GM12878 (cell line): ENCODE data around the gene C6orf15. TPM values are rescaled to one million over a fixed set of nuclear protein-coding genes. Genes with fewer than 3 reads are reported as not detected.

Experiments
- ATAC-seq: fragments of 200-7000 bp; cut with Tn5 transposase; 3 replicates; pipeline ENCODE4 v1.9.1; 2020; ENCODE audit warnings: mild to moderate bottlenecking, moderate library complexity
- BruUV-seq: library from RNA; stranded (reverse); fragments of 400-500 nt; replicated peaks from 2 replicates; lab custom pipeline; 2021; lab: Mats Ljungman, UMichigan
- CTCF ChIA-PET: fragments of 300-600 bp; sonication (Branson Sonifier 250); formaldehyde crosslinking; extraction: SDS; loops from one replicate; lab custom pipeline; 2021; ENCODE audit warnings: inconsistent platforms; lab: Yijun Ruan, JAX
- POLR2A ChIA-PET: fragments of 350-600 bp; formaldehyde crosslinking; extraction: SDS; loops from one replicate; lab custom pipeline; 2021; ENCODE audit warnings: inconsistent platforms; lab: Charles Lee
- RAD21 ChIA-PET: fragments of 300-600 bp; sonication (Branson Sonifier 250); formaldehyde crosslinking; loops from one replicate; lab custom pipeline; 2023; ENCODE audit warnings: antibody characterized with exemption; ENCODE audit not compliant: unreplicated experiment; lab: Charles Lee
- SMC1A ChIA-PET: fragments of 300-600 bp; sonication (Branson Sonifier 250); formaldehyde crosslinking; loops from one replicate; lab custom pipeline; 2023; ENCODE audit not compliant: unreplicated experiment, uncharacterized antibody; lab: Charles Lee
- DNase-seq: peaks from one replicate; pipeline ENCODE4 v3.0.0-alpha.2; 2011; ENCODE audit warnings: low read depth, low spot score
- FAIRE-seq: peaks from 3 replicates; lab custom pipeline; 2011; peaks lifted over from hg19 to GRCh38; lab: Jason Lieb, UNC
- H2AFZ ChIP-seq: 2 replicates; pipeline ENCODE4 v1.6.0; 2011; ENCODE audit warnings: low read depth, low read length, control low read depth; ENCODE audit not compliant: control insufficient read depth
- H3K27ac ChIP-seq: 2 replicates; pipeline ENCODE4 v1.5.1; 2011; ENCODE audit warnings: control low read depth; ENCODE audit not compliant: control insufficient read depth, insufficient read depth
- H3K27me3 ChIP-seq, 2 experiments: replicated peaks in 1 of 2; 2 replicates each; pipeline versions ENCODE4 v1.6.0 to v1.6.1; 2011; ENCODE audit warnings: low read length in 1 of 2; ENCODE audit not compliant: control insufficient read depth in 2 of 2, insufficient read depth in 2 of 2
- H3K36me3 ChIP-seq, 2 experiments: 2 replicates each; pipeline ENCODE4 v1.5.1; 2011; ENCODE audit warnings: low read length in 1 of 2; ENCODE audit not compliant: control insufficient read depth in 2 of 2, insufficient read depth in 2 of 2
- H3K4me1 ChIP-seq: 2 replicates; pipeline ENCODE4 v1.6.1; 2011; ENCODE audit warnings: mild to moderate bottlenecking, low read length, moderate library complexity, mixed read lengths; ENCODE audit not compliant: control insufficient read depth, insufficient read depth
- H3K4me2 ChIP-seq: 2 replicates; pipeline ENCODE4 v1.6.0; 2011; ENCODE audit warnings: control low read depth; ENCODE audit not compliant: control insufficient read depth, insufficient read depth
- H3K4me3 ChIP-seq: fragments of 200-600 bp; sonication (generic); 2 replicates; pipeline ENCODE4 v1.5.1; 2016
- H3K79me2 ChIP-seq: 2 replicates; pipeline ENCODE4 v1.6.0; 2011; ENCODE audit warnings: low read length; ENCODE audit not compliant: control insufficient read depth, insufficient read depth
- H3K9ac ChIP-seq: 2 replicates; pipeline ENCODE4 v1.8.0; 2011; ENCODE audit warnings: low read length, control low read depth, mixed read lengths; ENCODE audit not compliant: control insufficient read depth, insufficient read depth
- H3K9me3 ChIP-seq: replicated peaks from 3 replicates; pipeline ENCODE4 v1.5.1; 2011; ENCODE audit warnings: mild to moderate bottlenecking, low read length; ENCODE audit not compliant: control insufficient read depth, insufficient read depth
- H4K20me1 ChIP-seq: 2 replicates; pipeline ENCODE4 v1.6.0; 2011; ENCODE audit not compliant: control insufficient read depth, insufficient read depth
- E2F4 ChIP-seq: IDR thresholded peaks from 2 replicates; pipeline ENCODE4 v1.6.1; 2012; ENCODE audit warnings: low read depth, low read length, improper control_type of control experiment
- EP300 ChIP-seq, 2 experiments: fragments of 150-350 bp in 1 of 2; IDR thresholded peaks; 2 replicates each; pipeline ENCODE4 v1.6.1; 2011 to 2012; ENCODE audit warnings: low read depth in 2 of 2, low read length in 2 of 2, borderline replicate concordance in 1 of 2, improper control_type of control experiment in 1 of 2, inconsistent platforms in 1 of 2; ENCODE audit not compliant: control insufficient read depth in 1 of 2
- GABPA ChIP-seq: IDR thresholded peaks from 2 replicates; pipeline ENCODE4 v1.6.1; 2014; ENCODE audit warnings: antibody characterized with exemption, low read depth, mild to moderate bottlenecking, inconsistent platforms
- HSF1 ChIP-seq: fragments of 150-350 bp; IDR thresholded peaks from 2 replicates; pipeline ENCODE4 v1.6.1; 2014; ENCODE audit warnings: mild to moderate bottlenecking, low read depth, low read length
- IRF4 ChIP-seq: IDR thresholded peaks from 2 replicates; pipeline ENCODE4 v1.6.1; 2011; ENCODE audit warnings: low read depth, low read length
- KDM1A ChIP-seq: fragments of 200-600 bp; sonication (generic); IDR thresholded peaks from 2 replicates; pipeline ENCODE4 v1.6.1; 2016; ENCODE audit warnings: borderline replicate concordance
- MAX ChIP-seq: IDR thresholded peaks from 2 replicates; pipeline ENCODE4 v1.6.1; 2012; ENCODE audit warnings: low read depth, low read length, improper control_type of control experiment
- NFIC ChIP-seq: IDR thresholded peaks from 2 replicates; pipeline ENCODE4 v1.6.1; 2012; ENCODE audit warnings: low read depth, mild to moderate bottlenecking, inconsistent platforms, low read length, moderate library complexity
- NKRF ChIP-seq: fragments of 450-650 bp; conservative IDR thresholded peaks from 2 replicates; pipeline ENCODE4 v1.6.1; 2017; ENCODE audit warnings: mild to moderate bottlenecking, moderate library complexity
- TCF7 ChIP-seq: IDR thresholded peaks from 2 replicates; pipeline ENCODE4 v1.6.1; 2014; ENCODE audit warnings: antibody characterized with exemption, borderline replicate concordance
- ZBTB11 ChIP-seq: fragments of 450-650 bp; formaldehyde crosslinking; IDR thresholded peaks from 2 replicates; pipeline ENCODE4 v1.5.0; 2022; ENCODE audit warnings: mild to moderate bottlenecking, missing genetic modification characterization
- WGBS: methylation state at CpG from one replicate; pipeline ENCODE4 v1.1.6; 2016; ENCODE audit warnings: low lambda C conversion rate; ENCODE audit not compliant: insufficient replicate concordance, insufficient coverage; ENCODE audit errors: missing lambda C conversion rate; 5-methylcytosine and 5-hydroxymethylcytosine counted together
- in situ Hi-C: fragments of 300-500 bp; cut with MboI; formaldehyde crosslinking; loops from 9 replicates; pipeline ENCODE4 v1.14.3; 2018; ENCODE audit warnings: mixed read lengths
- intact Hi-C: fragments of 100-400 bp; cut with micrococcal nuclease; formaldehyde crosslinking; loops from one replicate; pipeline ENCODE4 v1.14.2; 2022; ENCODE audit not compliant: unreplicated experiment
- polyA plus RNA-seq, 11 experiments: library from polyadenylated mRNA; depleted of rRNA in 4 of 11; unstranded in 6 of 11; stranded (reverse) in 5 of 11; fragments of >200 nt; fragmentation: Nextera tagmentation in 4 of 11; fragmentation: Illumina TruSeq in 1 of 11; extraction: Ambion mirVana in 4 of 11; extraction: Trizol in 1 of 11; gene quantifications; 1 replicate in 1 of 11; 2 replicates in 10 of 11; pipeline versions ENCODE4 v1.2.1 to v1.2.3, GENCODE V29; 2011 to 2016; ENCODE audit warnings: inconsistent platforms in 2 of 11, missing spikeins in 2 of 11, low read depth in 1 of 11
- total RNA-seq, 4 experiments: library from RNA; depleted of rRNA in 3 of 4; stranded (reverse); fragments of >200 nt in 3 of 4; fragmentation: Illumina TruSeq in 1 of 4; extraction: Trizol in 1 of 4; gene quantifications; 2 replicates each; pipeline versions ENCODE4 v1.2.1 to v1.2.3, GENCODE V29; 2013 to 2021

C6orf15 gene
- total and polyA plus RNA-seq, 10 of the 15 experiments (the other 5 are each of a cell fraction or from before 2014, with no cell fraction given) = not detected

- TF ChIP-seq E2F4 = no peak
- TF ChIP-seq KDM1A = no peak
- no peak for TF ChIP-seq IRF4
- TF ChIP-seq ZBTB11 = no peak
- no peak for TF ChIP-seq TCF7
- no peak for TF ChIP-seq NFIC
- no peak for TF ChIP-seq GABPA
Measured at GRCh38 chr6:31092238-31092637, 20.1 kb downstream of the C6orf15 start (continued).

- ChIA-PET SMC1A (interaction anchor here (0.7 to 1.6 kb wide), 3 partner anchors 8 to 264 kb away, joined by 3 to 5 read pairs (median 3); no protein-coding TSS in a partner anchor), RAD21 (interaction anchor here (1.0 to 1.7 kb wide), 2 partner anchors 10 to 176 kb away, joined by 3 to 5 read pairs; no protein-coding TSS in a partner anchor), CTCF (interaction anchor here (1.3 to 4.6 kb wide), 5 partner anchors 12 to 176 kb away, joined by 3 to 30 read pairs (median 6); partner anchors contain the start of gene PSORS1C1), POLR2A (interaction anchor here (1.5 kb wide), 1 partner anchor 35 kb away, joined by 4 read pairs; no protein-coding TSS in a partner anchor)
- Histone ChIP-seq H3K4me1 (no peaks in the 10 kb centered on the region), H2AFZ (no peak overlapping the region), H3K36me3 (no peaks in the 10 kb centered on the region), H3K27ac (no peak overlapping the region), H3K9me3 (no peaks in the 10 kb centered on the region), H3K4me3 (no peak overlapping the region), H3K79me2 (no peaks in the 10 kb centered on the region), H4K20me1 (no peaks in the 10 kb centered on the region), H3K4me2 (no peak overlapping the region), H3K27me3 (no peaks in the 10 kb centered on the region; a peak in 1 of 4 replicates), H3K9ac (no peak overlapping the region)
- TF ChIP-seq EP300 (IDR thresholded peaks at IDR 0.05; ENCODE audit: borderline replicate concordance in 1 of 2, control insufficient read depth in 1 of 2, low read depth in 2 of 2, low read length in 2 of 2) = no peak
- no peak for TF ChIP-seq HSF1
- no peak for TF ChIP-seq MAX
- TF ChIP-seq NKRF = no peak
- DNase-seq (no peak), ATAC-seq (no peak), FAIRE-seq (no peak)
- BruUV-seq = no TSS peak
- 15% methylated on average over 3 of the region's 3 CpGs for WGBS
- in situ Hi-C loops = loop anchor here (10.0 kb wide), 1 partner anchor 627 kb away; no protein-coding TSS in a partner anchor
- intact Hi-C loops = no loop called here
Measured at GRCh38 chr6:31091680-31092079, 20.7 kb downstream of the C6orf15 start.
